OCI-LY1 (cell line): Measurements from ENCODE around the gene VMAC.

Source experiments
- H2AFZ ChIP-seq: fragments of 200-600 bp; sonication (generic), shearing (Covaris generic); 2 replicates; pipeline ENCODE4 v1.6.0; 2014; ENCODE audit warnings: antibody characterized with exemption, mild to moderate bottlenecking, low read length
- H3F3A ChIP-seq: fragments of 200-600 bp; sonication (generic), shearing (Covaris generic); 2 replicates; pipeline ENCODE4 v1.6.0; 2014; ENCODE audit warnings: mild to moderate bottlenecking, antibody characterized with exemption, low read length, moderate library complexity; ENCODE audit not compliant: insufficient read depth
- H3K27ac ChIP-seq: fragments of 200-600 bp; sonication (generic); 2 replicates; pipeline ENCODE4 v1.5.1; 2014; ENCODE audit warnings: low read length, mixed run types, mild to moderate bottlenecking, low read depth; ENCODE audit not compliant: poor library complexity, severe bottlenecking
- H3K27me3 ChIP-seq: fragments of 200-600 bp; sonication (generic); 2 replicates; pipeline ENCODE4 v1.6.0; 2014; ENCODE audit warnings: antibody characterized with exemption, mild to moderate bottlenecking, low read length, moderate library complexity; ENCODE audit not compliant: insufficient read depth
- H3K36me3 ChIP-seq: fragments of 200-600 bp; sonication (generic); 2 replicates; pipeline ENCODE4 v1.6.1; 2014; ENCODE audit warnings: mild to moderate bottlenecking, antibody characterized with exemption, low read length, moderate library complexity, mixed read lengths; ENCODE audit not compliant: insufficient read depth
- H3K4me1 ChIP-seq: fragments of 200-600 bp; sonication (generic); 2 replicates; pipeline ENCODE4 v1.5.1; 2014; ENCODE audit warnings: mild to moderate bottlenecking, low read length, moderate library complexity; ENCODE audit not compliant: insufficient read depth, severe bottlenecking
- H3K4me2 ChIP-seq: fragments of 200-600 bp; sonication (generic), shearing (Covaris generic); 2 replicates; pipeline ENCODE4 v1.6.1; 2014; ENCODE audit warnings: low read length
- H3K4me3 ChIP-seq: fragments of 200-600 bp; sonication (generic); 2 replicates; pipeline ENCODE4 v1.5.1; 2014; ENCODE audit warnings: low read length, low read depth, mild to moderate bottlenecking, mixed read lengths; ENCODE audit not compliant: poor library complexity, severe bottlenecking
- H3K79me2 ChIP-seq: fragments of 200-600 bp; shearing (Covaris generic); 2 replicates; pipeline ENCODE4 v1.6.1; 2016; ENCODE audit warnings: mixed run types, low read length, mixed read lengths; ENCODE audit not compliant: insufficient read depth
- H3K9ac ChIP-seq: fragments of 200-600 bp; sonication (generic), shearing (Covaris generic); 2 replicates; pipeline ENCODE4 v1.6.1; 2014; ENCODE audit warnings: mild to moderate bottlenecking, low read length, mixed read lengths
- H3K9me2 ChIP-seq: fragments of 200-600 bp; sonication (generic), shearing (Covaris generic); 2 replicates; pipeline ENCODE4 v1.6.1; 2014; ENCODE audit warnings: low read depth, mild to moderate bottlenecking, low read length, mixed read lengths
- H3K9me3 ChIP-seq: fragments of 200-600 bp; shearing (Covaris generic); 2 replicates; pipeline ENCODE4 v1.6.1; 2014; ENCODE audit warnings: low read length, mixed read lengths
- H4K20me1 ChIP-seq: fragments of 200-600 bp; sonication (generic), shearing (Covaris generic); 2 replicates; pipeline ENCODE4 v1.6.0; 2016; ENCODE audit warnings: mild to moderate bottlenecking, low read length; ENCODE audit not compliant: insufficient read depth
- CTCF ChIP-seq: fragments of 200-600 bp; sonication (generic), shearing (Covaris generic); IDR thresholded peaks from 2 replicates; pipeline ENCODE4 v1.5.1; 2017; ENCODE audit warnings: mild to moderate bottlenecking, antibody characterized with exemption, low read length, moderate library complexity, mixed read lengths
- EZH2 ChIP-seq: fragments of 200-600 bp; sonication (generic), shearing (Covaris generic); IDR thresholded peaks from 2 replicates; pipeline ENCODE4 v1.8.0; 2017; ENCODE audit warnings: borderline replicate concordance, mixed run types, mild to moderate bottlenecking, antibody characterized with exemption, low read length, moderate library complexity, mixed read lengths

VMAC gene

GRCh38 chr19:5913739-5914357 lies 9.2 kb downstream of the VMAC start, which contains the start of gene CAPS:
Gene CAPS (plus strand): TSS chr19:5914254. CDS start chr19:5914407, 153 bp downstream.
- Histone ChIP-seq H3K9ac (no peak within 1 kb of the TSS), H3K4me2 (no peak within 1 kb of the TSS), H3K27me3 (no peaks in the 10 kb centered on the region), H3K27ac (no peak within 1 kb of the TSS), H3K9me3 (no peaks in the 10 kb centered on the region), H2AFZ (no peak within 1 kb of the TSS), H3K36me3 (peaks cover 41% of the 10 kb centered on the region), H3K4me1 (no peaks in the 10 kb centered on the region), H3K79me2 (no peaks in the 10 kb centered on the region), H3F3A (no peaks in the 10 kb centered on the region), H4K20me1 (no peaks in the 10 kb centered on the region), H3K9me2 (no peaks in the 10 kb centered on the region), H3K4me3 (no peak within 1 kb of the TSS)
- TF ChIP-seq CTCF (no peak), EZH2 (no peak)

GRCh38 chr19:5914358-5914774 lies 9.7 kb downstream of the VMAC start:
- TF ChIP-seq CTCF (no peak), EZH2 (no peak)
- Histone ChIP-seq H3K36me3 (peaks cover 46% of the 10 kb centered on the region), H3F3A (no peaks in the 10 kb centered on the region), H3K9me3 (no peaks in the 10 kb centered on the region), H3K9me2 (no peaks in the 10 kb centered on the region), H3K9ac (no peak overlapping the region), H4K20me1 (no peaks in the 10 kb centered on the region), H3K4me1 (no peaks in the 10 kb centered on the region), H3K79me2 (no peaks in the 10 kb centered on the region), H2AFZ (no peak overlapping the region), H3K4me3 (no peak overlapping the region), H3K27ac (no peak overlapping the region), H3K4me2 (no peak overlapping the region), H3K27me3 (no peaks in the 10 kb centered on the region)

- H3F3A ChIP-seq: no peaks in the 10 kb centered on the region
- no peaks in the 10 kb centered on the region for H4K20me1 ChIP-seq
- H3K27me3 ChIP-seq: no peaks in the 10 kb centered on the region
- no peak overlapping the region for H3K9ac ChIP-seq
- H3K4me1 ChIP-seq: no peaks in the 10 kb centered on the region
- no peaks in the 10 kb centered on the region for H3K9me3 ChIP-seq
- peaks cover 51% of the 10 kb centered on the region for H3K36me3 ChIP-seq
- H2AFZ ChIP-seq: no peak overlapping the region
- no peak for TF ChIP-seq EZH2
- no peak for TF ChIP-seq CTCF
- H3K27ac ChIP-seq: no peak overlapping the region
- H3K79me2 ChIP-seq: no peaks in the 10 kb centered on the region
- no peak overlapping the region for H3K4me3 ChIP-seq
- H3K9me2 ChIP-seq: no peaks in the 10 kb centered on the region
- H3K4me2 ChIP-seq: no peak overlapping the region
Observed at GRCh38 chr19:5914946-5915781, 10.5 kb downstream of the VMAC start.
